Measurements from ENCODE around the gene ADAMTS17. TPM values are rescaled to one million over a fixed set of nuclear protein-coding genes. Genes with fewer than 3 reads are reported as not detected.

Gene ADAMTS17
- polyA plus RNA-seq, 3 donors = 2.1 to 2.5 (median 2.1) TPM

DNA sequence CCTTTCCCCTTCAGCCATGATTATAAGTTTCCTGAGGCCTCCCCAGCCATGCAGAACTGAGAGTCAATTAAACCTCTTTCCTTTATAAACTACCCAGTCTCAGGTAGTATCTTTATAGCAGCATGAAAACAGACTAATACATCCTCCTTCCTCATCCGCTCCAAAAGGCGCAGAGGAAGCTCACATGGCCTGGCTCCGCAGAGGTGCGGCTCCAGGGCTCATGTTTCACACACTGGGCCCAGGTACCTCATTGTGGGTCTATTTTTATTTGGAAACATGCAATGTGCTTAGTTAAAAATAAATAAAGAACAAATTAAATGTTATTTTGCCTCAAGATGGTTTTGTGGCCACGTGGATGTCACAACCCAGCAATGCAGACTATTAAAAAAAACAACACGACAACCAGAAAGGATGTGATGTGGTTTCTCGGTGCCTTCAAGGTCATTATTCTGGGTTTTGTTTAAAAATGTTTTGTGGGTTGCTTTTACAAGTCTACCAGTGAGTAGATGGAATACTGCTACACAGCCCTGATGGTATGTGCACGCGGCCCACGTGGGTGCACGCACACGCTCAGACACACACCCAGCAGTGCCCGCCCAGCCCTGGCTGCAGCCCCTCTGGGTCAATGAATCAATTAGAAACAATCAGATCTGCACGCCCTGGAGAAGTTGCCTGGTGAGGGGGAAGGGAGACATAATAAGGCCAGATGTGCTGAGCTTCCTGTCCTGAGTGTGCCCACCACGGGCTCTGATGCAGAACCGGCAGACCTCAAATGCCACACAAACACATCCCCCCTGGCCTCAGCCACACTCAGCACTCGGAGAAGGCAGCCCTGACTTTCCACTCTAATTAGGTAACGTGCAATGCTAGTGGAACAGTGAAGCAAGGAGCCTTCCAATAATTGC, 140.1 kb downstream of the ADAMTS17 start:
- DNase-seq = no peak

DNA sequence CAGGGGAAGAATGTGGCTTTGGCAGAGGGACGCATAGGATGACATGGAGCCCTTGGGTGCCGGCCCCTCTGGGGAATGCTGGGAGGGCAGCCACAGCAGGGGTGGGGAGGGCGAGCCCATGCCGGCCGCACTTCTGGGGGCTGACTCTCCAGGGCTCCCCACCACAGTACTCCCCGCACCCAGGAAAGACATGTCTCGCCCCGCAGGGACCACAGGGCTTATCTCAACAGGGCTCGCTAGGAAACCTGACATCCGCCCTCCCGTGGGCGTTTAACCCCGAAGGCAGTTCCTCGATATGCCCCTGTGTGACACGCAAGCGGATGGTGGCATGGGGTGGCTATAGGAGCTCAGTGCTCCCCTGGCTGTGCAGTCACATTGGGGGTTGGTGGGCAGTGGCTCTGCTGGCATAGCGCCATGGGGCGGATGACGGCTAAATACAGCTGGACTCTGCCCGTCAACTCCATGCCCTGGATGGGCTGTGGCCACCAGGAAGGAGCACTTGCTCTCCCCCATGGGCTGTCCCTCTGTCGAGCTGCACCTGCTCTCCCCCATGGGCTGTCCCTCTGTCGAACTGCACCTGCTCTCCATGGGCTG, 141.4 kb downstream of the ADAMTS17 start:
- no peak for DNase-seq

DNA sequence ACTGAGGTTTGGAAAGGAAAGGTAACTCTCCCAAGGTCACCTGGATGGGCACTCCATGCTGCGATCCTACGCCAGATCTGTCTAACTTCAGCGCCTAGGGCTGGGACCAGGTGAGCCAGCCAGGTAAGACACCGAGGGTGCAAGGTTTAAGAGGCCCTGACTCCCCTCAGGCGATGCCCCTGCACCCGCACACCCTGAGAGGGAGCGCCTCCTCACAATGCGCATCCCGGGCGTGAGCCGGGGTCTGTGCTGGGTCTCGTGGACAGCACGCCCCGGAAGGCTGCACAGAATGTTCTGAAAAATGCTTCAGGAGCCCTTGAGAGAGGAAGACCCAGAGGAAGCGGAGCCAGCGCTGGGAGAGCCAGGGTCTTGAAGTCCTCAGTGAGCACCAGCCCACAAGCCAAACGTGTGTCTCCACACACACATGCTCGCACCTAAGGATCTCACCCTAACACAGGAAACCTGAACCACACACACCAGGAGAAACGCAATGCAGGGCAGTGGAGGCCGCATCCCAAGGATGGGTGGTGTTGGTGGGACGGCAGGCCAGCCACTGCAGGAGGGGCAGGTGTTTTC, 142.0 kb downstream of the ADAMTS17 start:
- no peak for DNase-seq

DNA sequence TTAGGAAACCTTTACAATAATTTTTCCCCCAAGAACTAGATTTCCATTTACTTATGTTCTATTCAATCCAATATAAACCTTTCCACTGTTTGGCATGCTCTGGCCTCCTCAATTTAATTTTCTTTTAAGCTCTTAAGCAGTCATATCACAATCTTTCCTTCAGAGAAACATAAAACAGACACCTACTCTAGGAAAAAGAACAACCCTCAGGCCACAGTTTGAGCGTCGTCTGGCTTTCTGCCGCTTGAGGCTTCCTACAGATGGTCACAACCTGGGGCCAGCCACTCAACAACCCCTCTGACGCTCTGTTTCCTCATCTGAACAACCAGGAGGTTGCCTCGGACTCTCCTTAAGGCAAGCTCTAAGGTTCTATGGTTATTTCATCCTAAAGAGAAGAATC, 143.3 kb downstream of the ADAMTS17 start:
- DNase-seq = no peak

DNA sequence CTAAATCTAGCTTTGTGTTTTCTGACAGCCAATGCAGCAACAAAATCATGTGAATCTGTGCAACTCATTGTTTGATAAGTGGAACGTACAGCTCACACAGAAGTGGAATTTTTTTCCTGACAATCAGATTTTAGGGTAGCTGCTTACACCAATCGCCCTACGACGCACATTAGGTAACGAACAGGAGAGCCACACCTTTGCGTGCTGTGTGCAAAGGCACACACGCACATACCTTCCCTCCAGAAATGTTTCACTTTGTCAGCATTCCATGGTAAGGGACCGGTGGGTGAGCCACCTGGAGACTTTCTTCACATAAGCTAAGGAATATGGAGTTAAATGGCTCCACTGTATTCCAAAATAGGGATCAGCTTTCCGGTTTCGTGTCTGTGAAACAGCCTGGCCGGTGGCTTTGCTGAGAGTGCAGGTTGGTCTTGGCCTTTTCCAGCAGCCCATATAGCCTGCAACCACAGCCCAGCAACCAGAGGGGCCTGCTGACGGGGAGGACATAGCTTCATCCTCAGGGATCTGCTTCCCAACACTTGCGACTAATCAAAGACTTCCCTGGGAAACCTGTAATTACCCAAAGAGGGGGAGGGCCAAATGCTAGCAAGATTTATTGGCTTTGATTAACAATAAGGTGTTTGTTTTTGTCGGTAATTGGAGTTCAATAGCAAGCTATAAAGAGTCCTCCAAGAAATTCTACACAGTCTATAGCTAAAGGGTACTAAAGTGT, 145.3 kb downstream of the ADAMTS17 start:
- DNase-seq = no peak

DNA sequence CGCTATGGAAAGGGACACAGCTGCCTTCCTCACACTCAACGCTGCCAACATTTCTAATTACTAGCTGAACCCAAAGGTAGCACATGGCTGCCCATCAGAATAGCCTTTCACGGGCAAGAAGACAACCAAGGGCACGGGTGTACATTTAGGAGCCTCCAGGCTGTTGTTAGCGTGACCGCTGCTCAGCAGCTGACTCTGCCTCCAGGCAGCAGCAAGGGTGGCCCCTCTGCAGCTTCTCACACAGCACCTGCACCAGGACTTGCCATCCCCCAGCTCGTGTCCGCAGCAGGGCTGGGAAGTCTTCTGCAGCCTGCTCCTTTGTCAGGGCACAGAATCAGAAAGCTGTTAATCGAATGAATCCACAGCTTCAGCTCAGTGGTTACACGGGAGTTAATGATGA, 146.8 kb downstream of the ADAMTS17 start:
- no peak for DNase-seq

DNA sequence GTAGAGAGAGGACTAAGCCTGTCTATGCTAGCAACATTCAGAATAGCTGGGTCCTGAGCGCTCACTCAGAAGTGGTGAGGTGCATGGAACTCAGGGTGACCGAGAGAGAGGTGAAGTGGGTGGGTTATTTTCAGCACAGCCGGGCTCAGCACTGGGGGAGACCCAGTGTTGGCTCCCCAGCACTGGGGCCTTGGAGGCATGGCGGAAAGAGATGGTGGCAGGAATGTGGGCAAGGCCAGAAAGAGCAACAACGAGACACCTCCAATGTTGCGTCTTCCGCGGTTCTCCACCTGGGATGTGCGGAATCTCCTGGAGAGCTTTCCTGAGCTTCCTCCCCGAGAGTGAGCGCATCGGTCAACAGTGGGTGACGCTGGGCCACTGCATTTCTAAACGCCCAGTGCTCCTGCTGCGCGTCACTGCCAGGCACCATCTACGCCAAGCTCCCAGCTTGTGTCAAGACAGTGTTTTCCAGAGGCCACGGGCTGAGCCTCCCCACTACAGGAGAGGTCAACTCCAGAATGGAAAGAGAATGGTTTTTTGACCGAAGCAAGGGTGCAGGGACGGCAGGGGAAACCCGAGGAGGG, 148.4 kb downstream of the ADAMTS17 start:
- no peak for DNase-seq

DNA sequence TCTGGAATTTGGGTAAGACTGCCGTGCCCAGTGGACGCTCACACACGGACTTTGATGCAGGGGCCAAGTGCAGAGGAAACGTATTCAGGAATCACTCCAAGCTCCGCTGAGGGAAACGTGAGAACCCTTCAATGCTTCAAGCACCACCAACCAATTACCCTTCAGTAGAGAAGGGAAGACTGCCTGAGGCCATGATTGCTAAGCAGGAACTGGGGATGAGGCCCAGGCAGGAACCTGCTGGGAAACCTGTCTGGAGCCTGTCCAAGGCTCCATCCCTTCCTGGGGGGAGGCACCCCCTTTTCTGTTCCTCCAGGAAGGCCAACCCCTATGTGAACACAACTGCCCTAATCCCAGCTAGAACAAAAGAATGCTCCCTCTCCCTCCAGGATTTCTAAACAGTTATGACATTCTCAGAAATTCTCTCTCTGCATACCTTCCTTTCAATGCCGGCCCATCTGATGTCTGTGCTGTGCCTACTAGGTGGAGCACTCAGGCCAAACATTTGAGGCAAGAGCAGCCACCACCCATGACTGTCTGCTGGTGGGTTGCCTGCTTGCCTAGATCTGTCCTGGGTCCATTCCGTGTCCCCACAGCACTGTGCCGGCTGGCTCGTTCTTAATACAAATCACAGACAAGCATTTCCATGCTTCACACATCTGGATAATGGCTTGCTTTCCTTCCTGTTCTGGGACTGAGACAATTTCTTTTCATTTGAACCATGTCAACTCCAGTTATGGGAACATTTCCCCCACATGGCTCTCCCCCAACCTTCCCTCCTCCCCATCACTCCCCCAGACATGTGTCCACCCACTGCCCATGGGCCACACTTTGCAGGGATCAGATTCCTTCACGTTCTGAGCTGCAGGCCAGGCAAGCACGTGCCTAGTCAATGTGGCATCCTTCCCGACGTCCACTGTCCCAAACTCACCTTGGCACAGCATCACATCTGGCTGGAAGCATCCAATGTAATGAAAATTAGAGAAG, 149.4 kb downstream of the ADAMTS17 start:
- no peak for DNase-seq

DNA sequence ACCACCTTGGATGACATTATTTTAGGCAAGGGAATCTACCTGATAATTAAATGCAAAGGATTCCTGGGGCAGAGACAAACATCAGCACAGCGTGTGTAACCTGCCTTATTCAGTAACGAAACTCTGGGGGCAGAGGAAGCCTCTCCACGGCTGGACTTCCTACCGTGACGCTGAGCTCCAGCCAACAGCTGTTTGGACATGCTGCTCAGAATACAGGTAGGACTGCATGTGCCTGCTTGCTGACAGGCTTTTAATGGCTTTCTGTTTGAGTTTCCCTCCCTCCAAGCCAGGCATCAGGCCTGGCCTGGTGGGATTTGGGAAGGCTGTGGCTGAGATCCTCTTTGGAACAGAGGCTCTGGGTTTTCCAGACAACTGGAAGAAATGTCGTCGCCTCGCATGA, 150.6 kb downstream of the ADAMTS17 start:
- DNase-seq = no peak

DNA sequence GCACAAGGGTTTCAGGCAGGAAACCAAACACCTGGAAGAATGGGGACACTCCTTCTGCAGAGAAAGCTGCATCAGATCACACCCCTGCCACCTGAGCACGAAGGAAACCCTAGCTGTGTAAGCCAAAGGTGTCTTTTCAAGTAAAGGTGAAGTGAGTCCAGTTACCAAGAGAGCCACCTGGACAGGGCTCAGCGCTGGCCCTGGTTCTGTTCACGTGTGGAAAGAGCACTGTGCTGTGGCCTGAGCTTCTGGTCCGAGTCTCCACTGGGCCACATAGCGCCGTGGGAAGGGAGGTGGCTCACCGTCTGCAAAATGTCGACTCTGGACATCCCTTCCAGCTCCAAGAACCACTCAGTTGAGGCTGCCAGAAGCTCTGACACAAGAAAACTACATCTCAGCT, 151.1 kb downstream of the ADAMTS17 start:
- no peak for DNase-seq

DNA sequence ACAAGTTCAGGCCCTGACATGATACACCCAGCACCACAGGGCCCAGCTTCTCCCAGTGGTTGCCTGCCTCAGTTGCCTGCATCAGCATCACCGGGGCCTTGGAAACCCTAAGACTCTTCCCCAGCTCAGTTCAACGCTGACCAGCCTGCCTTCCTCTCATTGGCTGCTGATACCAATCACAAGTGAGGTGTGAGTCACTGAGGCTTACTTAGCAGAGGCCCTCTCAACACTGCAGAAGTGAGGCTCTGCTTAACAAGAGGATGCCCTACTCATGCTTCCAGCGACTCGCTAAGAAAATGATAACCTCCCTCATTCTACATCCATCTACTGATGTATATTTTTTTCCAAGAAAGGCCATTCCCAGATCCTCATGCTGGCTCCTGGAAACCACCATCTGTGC, 151.9 kb downstream of the ADAMTS17 start:
- no peak for DNase-seq

DNA sequence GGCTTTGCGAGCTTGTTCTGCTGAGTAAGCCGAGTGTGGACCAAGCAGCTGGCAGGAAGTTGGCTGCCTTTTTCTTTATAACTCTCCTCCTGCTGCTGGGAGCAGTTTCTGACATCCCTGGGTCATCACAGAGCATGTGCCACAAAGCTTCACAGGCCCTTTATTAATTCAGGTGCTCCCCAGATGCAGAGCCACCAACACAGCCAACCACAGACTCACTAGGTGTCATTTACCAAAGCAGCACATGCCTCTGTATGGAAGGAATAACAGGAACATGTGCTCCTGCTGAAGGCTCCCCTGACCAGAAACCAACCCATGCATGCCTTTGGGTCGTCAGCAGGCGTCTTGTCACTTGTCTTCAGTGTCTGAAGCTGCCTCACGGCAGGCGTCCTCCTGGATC, 152.5 kb downstream of the ADAMTS17 start:
- DNase-seq = no peak

DNA sequence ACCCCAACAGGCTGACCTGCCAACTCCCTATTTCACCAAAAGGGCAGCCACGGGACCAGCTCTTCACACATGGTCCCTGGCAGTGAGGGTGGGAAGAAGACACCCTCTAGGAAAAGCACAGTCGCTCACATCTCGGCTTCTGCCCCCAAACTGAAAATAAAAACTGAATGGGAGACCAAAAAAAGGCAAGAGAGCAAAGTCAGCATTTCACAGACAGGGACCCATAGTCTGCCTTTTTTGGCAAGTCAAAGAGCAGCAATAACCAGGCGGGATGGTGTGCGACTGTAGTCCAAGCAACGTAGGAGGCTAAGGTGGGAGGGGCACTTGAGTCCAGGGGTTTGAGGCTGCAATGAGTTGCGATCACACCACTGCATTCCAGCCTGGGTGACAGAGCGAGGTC, 154.1 kb downstream of the ADAMTS17 start:
- DNase-seq = no peak

DNA sequence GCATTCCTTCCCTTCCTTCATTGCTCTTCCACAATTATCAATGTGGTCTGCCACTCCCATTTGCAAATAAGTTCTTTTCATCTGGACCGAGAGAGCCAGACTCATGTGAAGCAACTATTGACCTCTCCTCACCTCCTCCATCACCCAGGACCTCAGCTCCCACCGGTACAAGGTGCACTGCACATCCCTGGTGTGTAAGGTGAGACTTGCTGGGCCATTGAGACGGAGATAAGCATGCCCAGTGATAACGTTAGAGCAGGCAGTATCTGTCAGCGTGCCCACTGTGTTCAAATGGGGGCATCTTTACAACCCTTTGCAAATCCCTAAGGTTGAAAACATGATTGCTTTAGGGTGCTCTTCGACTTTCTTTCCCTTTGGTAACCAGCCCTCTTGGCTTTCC, 154.8 kb downstream of the ADAMTS17 start:
- DNase-seq = no peak

DNA sequence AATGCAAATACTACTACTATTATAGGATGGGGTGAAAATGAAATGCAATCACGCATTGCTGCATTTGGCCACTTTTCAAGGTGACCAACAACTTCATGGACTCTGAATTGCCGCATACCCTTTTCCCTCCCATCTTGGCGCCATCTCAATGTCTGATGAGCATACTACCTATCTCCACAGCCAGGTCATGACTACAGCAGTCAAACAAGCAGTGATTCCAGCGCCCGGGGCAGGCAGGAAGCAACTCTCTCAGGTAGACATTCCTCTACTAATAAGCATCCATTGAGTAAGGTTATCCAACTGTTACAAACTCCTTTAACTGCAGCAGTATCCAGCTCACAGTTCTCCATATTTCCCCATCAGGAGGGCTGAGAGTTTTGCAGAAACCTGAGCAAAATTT, 155.4 kb downstream of the ADAMTS17 start:
- DNase-seq = no peak

DNA sequence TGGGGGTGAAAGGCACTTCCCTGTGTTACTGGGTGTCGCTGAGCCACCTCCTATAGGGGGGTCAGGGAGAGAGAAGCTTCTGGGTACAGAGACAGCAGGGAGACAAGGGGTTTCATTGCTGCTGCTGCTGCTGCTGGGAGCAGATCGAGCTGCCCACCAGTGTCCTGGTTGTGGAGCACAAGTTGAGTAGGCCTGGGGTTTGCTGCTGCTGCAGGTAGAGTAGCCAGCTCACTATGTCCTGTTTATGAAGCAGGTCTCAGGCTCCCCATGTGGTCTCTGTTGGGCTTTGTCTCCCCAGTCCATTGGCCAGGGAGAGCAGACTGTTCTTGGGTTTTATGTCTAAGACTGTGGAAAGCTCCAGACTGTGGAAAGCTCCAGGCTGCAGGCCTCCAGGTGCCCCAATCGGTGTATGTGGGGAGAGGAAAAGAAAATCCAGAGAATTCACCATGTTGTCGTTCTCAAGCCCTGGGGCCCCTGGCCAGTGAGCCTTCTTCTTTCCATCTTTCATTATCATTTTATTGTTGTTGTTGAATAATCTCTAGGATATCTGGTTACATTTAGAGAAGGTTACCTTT, 157.8 kb downstream of the ADAMTS17 start:
- no peak for DNase-seq

DNA sequence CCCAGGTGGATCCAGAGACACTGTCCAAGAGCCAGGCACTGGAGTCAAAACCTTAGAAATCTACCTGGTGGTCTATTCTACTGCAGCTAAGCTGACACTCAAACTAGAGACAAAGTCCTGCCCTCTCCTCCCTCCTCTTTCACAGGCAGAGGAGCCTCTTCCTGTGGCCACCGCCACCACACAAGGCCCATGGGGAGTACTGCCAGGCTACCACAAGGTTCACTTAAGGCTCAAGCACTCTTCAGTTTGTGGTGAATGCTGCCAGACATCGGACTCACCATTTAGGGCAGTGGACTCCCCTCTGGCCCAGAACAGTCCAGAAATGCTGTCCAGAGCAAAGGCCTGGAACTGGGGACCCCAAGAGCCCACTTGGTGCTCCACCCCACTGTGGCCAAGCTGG, 160.9 kb downstream of the ADAMTS17 start:
- no peak for DNase-seq

DNA sequence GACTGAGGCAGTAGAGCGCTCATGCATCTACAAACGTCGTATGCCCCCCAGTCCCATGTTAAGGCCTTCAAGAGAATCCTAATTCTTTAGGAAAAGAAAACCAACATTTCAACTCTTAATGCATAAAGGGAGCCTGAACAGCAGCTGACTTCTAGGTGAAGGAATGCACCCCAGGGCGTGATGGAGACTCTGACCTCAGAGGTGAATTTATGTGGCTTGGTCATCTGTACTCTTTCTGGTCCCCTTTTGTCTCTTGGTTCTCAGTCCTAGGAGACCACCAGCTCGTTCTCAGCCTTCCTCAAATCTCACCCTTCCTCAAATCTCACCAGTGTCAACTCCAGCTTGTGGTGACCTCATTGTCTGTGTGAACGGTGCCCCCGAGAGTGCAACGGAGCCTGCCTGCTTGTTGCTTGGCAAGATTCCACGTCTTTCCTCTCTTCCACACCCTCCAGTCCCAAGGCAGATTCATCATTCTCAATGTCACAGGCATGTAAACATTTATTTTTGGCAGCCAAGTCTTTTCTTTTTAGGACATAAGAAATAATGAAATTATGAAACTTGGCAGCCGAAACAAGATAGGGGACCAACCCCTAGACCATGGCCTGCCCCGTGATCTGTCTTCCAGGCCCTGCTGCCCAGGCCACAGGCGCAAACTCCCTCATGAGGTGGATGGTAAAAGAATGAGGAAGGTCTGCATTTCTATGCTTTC, 166.2 kb downstream of the ADAMTS17 start:
- no peak for DNase-seq

DNA sequence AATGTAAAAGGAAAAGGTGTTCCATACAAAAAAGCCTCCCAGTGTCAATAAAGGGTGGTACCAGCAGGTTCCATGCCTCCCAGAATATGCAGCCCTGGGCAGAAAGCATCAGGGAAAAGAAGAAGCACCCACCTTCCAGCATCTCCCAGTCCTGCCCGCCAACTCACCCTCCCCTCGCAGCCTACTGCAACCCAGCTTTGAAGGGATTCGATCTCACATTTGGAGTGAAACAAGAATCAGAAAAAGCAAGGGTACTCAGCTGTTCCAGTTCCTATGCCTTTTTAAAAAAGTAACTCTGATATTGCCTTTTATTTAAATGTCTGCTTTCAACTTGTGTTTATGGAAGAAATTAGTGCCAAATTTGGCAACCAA, 166.9 kb downstream of the ADAMTS17 start:
- no peak for DNase-seq

Data from renal pelvis (tissue), 4 donors.